ENCODE measurements around the gene TMEM51.

TMEM51 gene

DNA sequence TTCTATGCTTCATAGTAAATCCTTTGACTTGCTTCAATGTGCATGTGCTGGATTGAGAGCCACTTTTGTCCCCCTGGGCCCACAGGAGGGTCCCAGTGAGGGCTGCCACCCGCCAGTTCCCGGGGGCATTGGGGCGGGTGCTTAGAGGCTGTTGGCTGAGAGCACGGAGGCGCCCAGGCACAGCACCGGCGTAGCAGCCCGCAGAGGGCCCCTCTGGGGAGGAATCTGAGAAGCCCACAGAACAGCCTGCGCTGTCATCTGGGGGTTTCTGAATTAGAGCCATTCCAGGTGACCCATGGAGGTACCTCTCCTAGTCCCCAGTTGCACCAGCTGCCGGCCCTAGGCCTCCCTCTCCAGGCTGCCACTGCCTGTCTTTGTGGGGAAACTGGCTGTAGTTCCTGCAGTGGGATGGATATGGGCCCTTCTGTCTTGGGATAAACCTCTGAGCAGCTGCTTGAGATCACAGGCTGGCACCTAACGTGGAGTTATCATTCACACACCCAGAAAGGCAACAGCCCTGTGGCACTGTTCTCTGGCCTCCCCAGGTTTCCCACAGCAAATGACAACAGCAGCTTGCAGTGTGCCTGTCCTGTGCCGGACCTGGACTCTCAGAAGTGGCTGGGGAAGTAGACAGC, 39.5 kb downstream of the TMEM51 start:
- TF ChIP-seq, protein P1, sequence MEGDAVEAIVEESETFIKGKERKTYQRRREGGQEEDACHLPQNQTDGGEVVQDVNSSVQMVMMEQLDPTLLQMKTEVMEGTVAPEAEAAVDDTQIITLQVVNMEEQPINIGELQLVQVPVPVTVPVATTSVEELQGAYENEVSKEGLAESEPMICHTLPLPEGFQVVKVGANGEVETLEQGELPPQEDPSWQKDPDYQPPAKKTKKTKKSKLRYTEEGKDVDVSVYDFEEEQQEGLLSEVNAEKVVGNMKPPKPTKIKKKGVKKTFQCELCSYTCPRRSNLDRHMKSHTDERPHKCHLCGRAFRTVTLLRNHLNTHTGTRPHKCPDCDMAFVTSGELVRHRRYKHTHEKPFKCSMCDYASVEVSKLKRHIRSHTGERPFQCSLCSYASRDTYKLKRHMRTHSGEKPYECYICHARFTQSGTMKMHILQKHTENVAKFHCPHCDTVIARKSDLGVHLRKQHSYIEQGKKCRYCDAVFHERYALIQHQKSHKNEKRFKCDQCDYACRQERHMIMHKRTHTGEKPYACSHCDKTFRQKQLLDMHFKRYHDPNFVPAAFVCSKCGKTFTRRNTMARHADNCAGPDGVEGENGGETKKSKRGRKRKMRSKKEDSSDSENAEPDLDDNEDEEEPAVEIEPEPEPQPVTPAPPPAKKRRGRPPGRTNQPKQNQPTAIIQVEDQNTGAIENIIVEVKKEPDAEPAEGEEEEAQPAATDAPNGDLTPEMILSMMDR (IDR thresholded peaks at IDR 0.05; ENCODE audit: insufficient read depth, low read depth, low read length, missing control alignments): no peak
- H3K4me3 ChIP-seq (ENCODE audit: low read length): no peak overlapping the region
- DNase-seq (ENCODE audit: low read depth): no peak

DNA sequence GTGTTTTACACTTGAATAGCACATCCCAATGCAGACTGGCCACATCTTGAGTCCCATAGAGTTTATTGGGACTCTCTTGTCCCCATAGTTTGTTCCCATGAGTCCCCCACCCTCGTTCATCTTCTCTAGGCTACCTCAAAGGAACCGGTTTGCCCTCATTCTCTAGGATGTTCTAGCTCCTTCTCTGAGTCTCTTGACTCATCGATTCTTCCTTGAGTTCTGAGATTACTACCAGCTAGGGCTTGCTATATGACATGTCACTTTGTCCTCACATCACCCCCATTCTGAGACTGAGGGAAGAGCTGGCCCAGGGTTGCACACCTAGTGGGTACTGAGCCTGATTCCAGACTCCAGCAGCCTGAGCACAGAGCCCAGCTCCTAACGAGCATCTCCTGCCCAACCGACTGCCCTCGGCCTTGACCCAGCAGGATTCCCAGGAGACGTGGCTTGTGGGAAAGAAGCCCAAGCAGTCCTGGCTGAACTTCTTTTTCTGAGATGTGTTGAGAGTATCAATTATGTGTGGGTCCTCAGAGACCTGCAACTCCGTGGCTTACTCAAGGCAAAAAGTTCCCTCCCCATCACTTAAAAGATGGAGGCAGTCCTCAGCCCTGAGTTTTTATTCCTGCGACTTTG, 42.0 kb downstream of the TMEM51 start:
- no peak overlapping the region for H3K4me3 ChIP-seq (ENCODE audit: low read length)
- TF ChIP-seq, protein P1 (IDR thresholded peaks at IDR 0.05; ENCODE audit: insufficient read depth, low read depth, low read length, missing control alignments): no peak
- peak; percentile 86 for DNase-seq (ENCODE audit: low read depth)

DNA sequence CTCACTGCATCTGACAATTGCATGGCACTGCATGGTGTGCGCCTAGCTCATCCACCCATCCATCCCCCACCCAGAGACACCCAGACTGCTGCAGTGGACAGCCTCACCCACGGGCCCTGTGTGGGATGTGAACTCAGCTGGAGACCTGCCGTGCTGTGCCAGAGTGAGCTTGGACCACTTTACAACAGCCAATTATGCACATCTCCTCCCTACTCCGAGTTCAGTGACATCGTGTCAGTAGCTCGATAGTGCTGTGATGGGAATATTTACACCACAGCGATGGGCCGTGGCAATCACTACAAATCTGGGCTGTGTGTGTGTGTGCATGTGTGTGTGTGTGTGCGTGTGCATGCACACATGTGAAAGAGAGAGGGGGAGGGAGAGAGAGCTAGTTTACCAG, 42.5 kb downstream of the TMEM51 start:
- H3K4me3 ChIP-seq (ENCODE audit: low read length): no peak overlapping the region
- no peak for DNase-seq (ENCODE audit: low read depth)
- TF ChIP-seq, protein P1 (IDR thresholded peaks at IDR 0.05; ENCODE audit: insufficient read depth, low read depth, low read length, missing control alignments): no peak

DNA sequence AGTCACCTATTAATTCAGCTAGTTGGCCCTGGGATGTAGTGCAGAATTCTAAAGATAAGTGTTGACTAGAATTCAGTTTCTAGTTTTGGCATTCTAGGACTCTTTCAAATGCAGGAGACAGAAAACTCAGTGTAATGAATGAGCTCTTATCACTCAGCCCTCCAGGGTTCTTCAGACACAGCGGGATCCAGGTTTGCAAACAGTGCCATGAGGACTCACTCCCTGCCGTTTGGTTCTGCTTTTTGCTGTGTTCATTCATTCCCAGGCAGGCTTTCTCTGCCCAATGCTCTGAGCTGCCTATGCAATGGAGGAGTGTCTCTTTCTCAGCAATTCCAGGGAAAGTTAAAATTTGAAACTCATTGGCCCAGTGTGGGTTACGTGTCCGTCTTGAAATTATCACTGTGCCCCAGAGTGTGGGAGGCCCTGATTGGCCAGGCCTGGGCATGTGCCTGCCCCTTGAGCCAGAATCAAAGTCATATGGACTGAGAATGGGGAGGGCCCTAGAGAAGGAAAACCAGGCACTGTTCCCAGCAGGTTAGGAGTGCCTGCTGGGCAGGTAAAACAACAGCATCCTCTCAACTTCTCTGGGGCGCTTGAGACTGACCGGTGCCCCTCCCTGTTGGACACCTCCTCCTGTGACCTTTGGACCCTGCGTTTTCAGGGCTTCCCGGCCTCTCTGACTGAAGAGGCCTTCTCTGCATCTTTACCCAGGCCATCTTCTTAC, 43.4 kb downstream of the TMEM51 start:
- TF ChIP-seq, protein P1 (IDR thresholded peaks at IDR 0.05; ENCODE audit: insufficient read depth, low read depth, low read length, missing control alignments): no peak
- DNase-seq (ENCODE audit: low read depth): peak; percentile 55
- no peak overlapping the region for H3K4me3 ChIP-seq (ENCODE audit: low read length)

DNA sequence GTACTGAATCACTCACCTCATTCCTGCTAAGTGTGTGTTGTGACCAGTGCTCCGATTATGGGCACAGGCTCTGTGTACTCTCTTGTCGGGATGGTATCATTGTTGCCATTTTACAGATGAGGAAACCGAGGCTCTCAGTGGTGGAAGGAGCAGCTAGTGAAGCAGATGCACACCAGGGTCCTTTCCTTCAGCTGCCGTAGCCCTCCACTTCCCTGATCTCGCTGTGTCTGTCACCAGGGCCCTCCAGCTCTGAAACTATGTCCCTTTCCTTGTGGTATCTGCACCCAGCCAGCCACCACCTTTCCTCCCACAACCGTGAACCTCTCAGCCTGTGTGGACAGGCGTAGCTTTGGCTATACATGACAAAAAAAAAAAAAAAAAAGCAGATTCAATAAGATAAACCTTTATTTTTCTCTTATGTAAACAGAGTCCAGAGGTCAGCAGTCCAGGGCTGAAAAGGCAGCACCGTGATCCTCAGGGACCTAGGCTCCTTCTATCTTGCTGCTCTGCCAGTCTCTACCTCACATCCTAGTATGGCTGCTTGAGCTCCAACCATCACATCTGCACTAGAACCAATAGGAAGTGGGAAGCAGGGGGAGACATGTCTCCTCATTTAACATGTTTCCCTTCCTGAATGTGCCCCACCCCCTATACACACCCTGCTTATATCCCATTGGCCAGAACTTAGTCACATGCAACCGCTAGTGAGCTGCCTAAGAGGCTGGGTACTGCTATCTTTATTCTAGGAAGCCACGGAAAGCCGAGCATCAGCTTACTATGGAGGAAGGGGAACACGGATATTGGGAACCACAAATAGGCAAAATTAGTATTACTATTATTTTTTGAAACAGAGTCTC, 44.3 kb downstream of the TMEM51 start:
- TF ChIP-seq, protein P1 (IDR thresholded peaks at IDR 0.05; ENCODE audit: insufficient read depth, low read depth, low read length, missing control alignments): no peak
- H3K4me3 ChIP-seq (ENCODE audit: low read length): no peak overlapping the region
- DNase-seq (ENCODE audit: low read depth): no peak

DNA sequence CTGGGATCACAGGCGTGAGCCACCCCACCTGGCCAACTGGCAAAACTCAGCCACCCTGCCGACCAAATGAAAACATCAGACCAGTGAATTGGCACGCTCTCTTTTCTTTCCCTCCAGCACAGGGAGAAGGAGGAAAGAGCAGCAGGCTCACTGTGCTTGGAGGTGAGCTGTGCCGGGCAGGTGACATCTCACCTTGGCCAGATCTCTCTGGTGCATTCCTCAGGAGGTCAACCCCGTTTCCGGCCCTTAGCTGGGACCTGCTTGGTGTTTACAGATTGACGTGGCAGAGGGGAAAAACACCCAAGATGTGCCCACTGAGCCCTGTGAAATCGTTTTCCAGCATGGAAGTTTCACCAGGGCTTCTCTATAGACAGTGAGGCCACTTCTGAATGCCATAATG, 45.1 kb downstream of the TMEM51 start:
- no peak for DNase-seq (ENCODE audit: low read depth)
- TF ChIP-seq, protein P1 (IDR thresholded peaks at IDR 0.05; ENCODE audit: insufficient read depth, low read depth, low read length, missing control alignments): no peak
- H3K4me3 ChIP-seq (ENCODE audit: low read length): no peak overlapping the region

Data from epithelial cell of esophagus (primary cell).